Calu3 (cell line): ENCODE results near the gene PLAC1. TPM values are rescaled to one million over a fixed set of nuclear protein-coding genes. Genes with fewer than 3 reads are reported as not detected.
A peak's percentile ranks its signal among the peaks of the same experiment; 100 is the strongest.

Experiments used
- BruUV-seq: library from RNA; stranded (reverse); fragments of 400-500 nt; replicated peaks from 2 replicates; lab custom pipeline; 2021; lab: Mats Ljungman, UMichigan
- CTCF ChIA-PET: fragments of 300-600 bp; sonication (Branson Sonifier 250); formaldehyde crosslinking; loops from one replicate; lab custom pipeline; 2022; ENCODE audit warnings: antibody characterized with exemption; lab: Charles Lee
- DNase-seq: peaks from one replicate; pipeline ENCODE4 v3.0.0; 2022
- H3K27ac Mint-ChIP-seq: one replicate; pipeline ENCODE4 v1.8.0; 2022; ENCODE audit warnings: mixed read lengths; ENCODE audit not compliant: unreplicated experiment
- H3K27me3 Mint-ChIP-seq: one replicate; pipeline ENCODE4 v1.8.0; 2022; ENCODE audit warnings: mixed read lengths; ENCODE audit not compliant: unreplicated experiment
- H3K36me3 Mint-ChIP-seq: one replicate; pipeline ENCODE4 v1.8.0; 2022; ENCODE audit warnings: mild to moderate bottlenecking, moderate library complexity, mixed read lengths; ENCODE audit not compliant: insufficient read depth, unreplicated experiment
- H3K4me1 Mint-ChIP-seq: one replicate; pipeline ENCODE4 v1.8.0; 2022; ENCODE audit warnings: mild to moderate bottlenecking, low read depth, mixed read lengths; ENCODE audit not compliant: unreplicated experiment
- H3K4me3 Mint-ChIP-seq: one replicate; pipeline ENCODE4 v1.8.0; 2022; ENCODE audit warnings: mild to moderate bottlenecking, low read depth, moderate library complexity, mixed read lengths; ENCODE audit not compliant: unreplicated experiment
- H3K9me3 Mint-ChIP-seq: one replicate; pipeline ENCODE4 v1.8.0; 2022; ENCODE audit warnings: low read depth, mixed read lengths; ENCODE audit not compliant: unreplicated experiment
- CTCF ChIP-seq: fragments of 200-600 bp; IDR thresholded peaks from one replicate; pipeline ENCODE4 v1.8.0; 2022; ENCODE audit warnings: antibody characterized with exemption; ENCODE audit not compliant: unreplicated experiment
- intact Hi-C: fragments of 100-400 bp; cut with micrococcal nuclease; formaldehyde crosslinking; loops from one replicate; pipeline ENCODE4 v1.10.0; 2022; ENCODE audit not compliant: unreplicated experiment
- total RNA-seq: library from RNA; stranded (reverse); gene quantifications from 2 replicates; pipeline ENCODE4 v1.2.3, GENCODE V29; 2022

Gene PLAC1
- total RNA-seq, 1 experiment from 2014 or later: not detected

- H3K27me3 Mint-ChIP-seq: no peaks in the 10 kb centered on the region
- H3K4me3 Mint-ChIP-seq: no peak overlapping the region
- DNase-seq: no peak
- no peak for TF ChIP-seq CTCF
- no peaks in the 10 kb centered on the region for H3K4me1 Mint-ChIP-seq
- no peaks in the 10 kb centered on the region for H3K36me3 Mint-ChIP-seq
- no TSS peak for BruUV-seq
- H3K9me3 Mint-ChIP-seq: no peaks in the 10 kb centered on the region
- CTCF ChIA-PET: interaction anchor here (0.7 kb wide), 1 partner anchor 310 kb away, joined by 4 read pairs; no protein-coding TSS in a partner anchor
- H3K27ac Mint-ChIP-seq: no peak overlapping the region
- intact Hi-C loops: no loop called here
These were observed 26.7 kb upstream of the PLAC1 start for GRCh38 chrX:134684956-134685355.

GRCh38 chrX:134683351-134684005, 25.2 kb upstream of the PLAC1 start:
- BruUV-seq: no TSS peak
- intact Hi-C loops: no loop called here
- H3K4me3 Mint-ChIP-seq: no peak overlapping the region
- H3K36me3 Mint-ChIP-seq: no peaks in the 10 kb centered on the region
- CTCF ChIA-PET: no interaction called here
- peaks cover 13% of the 10 kb centered on the region for H3K27me3 Mint-ChIP-seq
- H3K27ac Mint-ChIP-seq: no peak overlapping the region
- TF ChIP-seq CTCF: no peak
- peak; percentile 2 for DNase-seq
- H3K9me3 Mint-ChIP-seq: no peaks in the 10 kb centered on the region
- no peaks in the 10 kb centered on the region for H3K4me1 Mint-ChIP-seq

GRCh38 chrX:134682081-134682480, 23.8 kb upstream of the PLAC1 start:
- no peak for TF ChIP-seq CTCF
- H3K4me3 Mint-ChIP-seq: no peak overlapping the region
- intact Hi-C loops: no loop called here
- no TSS peak for BruUV-seq
- no peaks in the 10 kb centered on the region for H3K9me3 Mint-ChIP-seq
- no peaks in the 10 kb centered on the region for H3K36me3 Mint-ChIP-seq
- no peaks in the 10 kb centered on the region for H3K4me1 Mint-ChIP-seq
- CTCF ChIA-PET: no interaction called here
- no peak for DNase-seq
- no peak overlapping the region for H3K27ac Mint-ChIP-seq
- peaks cover 17% of the 10 kb centered on the region for H3K27me3 Mint-ChIP-seq

- DNase-seq: no peak
- CTCF ChIA-PET: interaction anchor here (0.9 to 1.6 kb wide), 2 partner anchors 9 to 159 kb away, joined by 3 read pairs; no protein-coding TSS in a partner anchor
- H3K36me3 Mint-ChIP-seq: no peaks in the 10 kb centered on the region
- TF ChIP-seq CTCF: no peak
- H3K27me3 Mint-ChIP-seq: peaks cover 17% of the 10 kb centered on the region
- no peaks in the 10 kb centered on the region for H3K4me1 Mint-ChIP-seq
- H3K27ac Mint-ChIP-seq: no peak overlapping the region
- no peaks in the 10 kb centered on the region for H3K9me3 Mint-ChIP-seq
- no TSS peak for BruUV-seq
- intact Hi-C loops: no loop called here
- no peak overlapping the region for H3K4me3 Mint-ChIP-seq
These were observed 21.4 kb upstream of the PLAC1 start for GRCh38 chrX:134679644-134680043.
